Measurements from ENCODE around the gene ADGRG1.

The ADGRG1 gene

GRCh38 chr16:57616241-57616640 is 12.2 kb upstream of the ADGRG1 start:
- Histone ChIP-seq H3K4me3 (ENCODE audit: low read length) (no peak overlapping the region), H3K9ac (ENCODE audit: low read depth, low read length) (no peak overlapping the region), H3K27ac (ENCODE audit: low read length) (no peak overlapping the region), H3K27me3 (ENCODE audit: insufficient read depth, low read length) (no peaks in the 10 kb centered on the region), H3K36me3 (ENCODE audit: insufficient read depth, low read depth, low read length) (no peaks in the 10 kb centered on the region), H3K4me1 (ENCODE audit: insufficient read depth, low read length) (no peaks in the 10 kb centered on the region), H3K9me3 (ENCODE audit: insufficient read depth, low read depth, low read length) (no peaks in the 10 kb centered on the region)

- Histone ChIP-seq H3K4me3 (ENCODE audit: low read length) (no peak overlapping the region), H3K36me3 (ENCODE audit: insufficient read depth, low read depth, low read length) (no peaks in the 10 kb centered on the region), H3K4me1 (ENCODE audit: insufficient read depth, low read length) (no peaks in the 10 kb centered on the region), H3K9me3 (ENCODE audit: insufficient read depth, low read depth, low read length) (no peaks in the 10 kb centered on the region), H3K9ac (ENCODE audit: low read depth, low read length) (no peak overlapping the region), H3K27me3 (ENCODE audit: insufficient read depth, low read length) (no peaks in the 10 kb centered on the region), H3K27ac (ENCODE audit: low read length) (no peak overlapping the region)
These were observed 11.6 kb upstream of the ADGRG1 start for GRCh38 chr16:57616876-57617275.

- Histone ChIP-seq H3K4me1 (ENCODE audit: insufficient read depth, low read length) (no peaks in the 10 kb centered on the region), H3K4me3 (ENCODE audit: low read length) (no peak overlapping the region), H3K27me3 (ENCODE audit: insufficient read depth, low read length) (no peaks in the 10 kb centered on the region), H3K9me3 (ENCODE audit: insufficient read depth, low read depth, low read length) (no peaks in the 10 kb centered on the region), H3K9ac (ENCODE audit: low read depth, low read length) (no peak overlapping the region), H3K36me3 (ENCODE audit: insufficient read depth, low read depth, low read length) (no peaks in the 10 kb centered on the region), H3K27ac (ENCODE audit: low read length) (no peak overlapping the region)
These were observed 10.8 kb upstream of the ADGRG1 start for GRCh38 chr16:57617604-57618111.

- Histone ChIP-seq H3K27me3 (ENCODE audit: insufficient read depth, low read length) (no peaks in the 10 kb centered on the region), H3K9ac (ENCODE audit: low read depth, low read length) (no peak overlapping the region), H3K4me3 (ENCODE audit: low read length) (no peak overlapping the region), H3K9me3 (ENCODE audit: insufficient read depth, low read depth, low read length) (no peaks in the 10 kb centered on the region), H3K27ac (ENCODE audit: low read length) (no peak overlapping the region), H3K36me3 (ENCODE audit: insufficient read depth, low read depth, low read length) (no peaks in the 10 kb centered on the region), H3K4me1 (ENCODE audit: insufficient read depth, low read length) (no peaks in the 10 kb centered on the region)
These were observed 9.9 kb upstream of the ADGRG1 start for GRCh38 chr16:57618296-57619132.

- no peak overlapping the region for H3K27ac ChIP-seq (ENCODE audit: low read length)
- H3K9me3 ChIP-seq (ENCODE audit: insufficient read depth, low read depth, low read length), result no peaks in the 10 kb centered on the region
- no peak overlapping the region for H3K4me3 ChIP-seq (ENCODE audit: low read length)
- no peaks in the 10 kb centered on the region for H3K27me3 ChIP-seq (ENCODE audit: insufficient read depth, low read length)
- H3K4me1 ChIP-seq (ENCODE audit: insufficient read depth, low read length), result no peaks in the 10 kb centered on the region
- no peaks in the 10 kb centered on the region for H3K36me3 ChIP-seq (ENCODE audit: insufficient read depth, low read depth, low read length)
- H3K9ac ChIP-seq (ENCODE audit: low read depth, low read length), result no peak overlapping the region
These were observed 9.3 kb upstream of the ADGRG1 start for GRCh38 chr16:57619133-57619605.

- Histone ChIP-seq H3K4me1 (ENCODE audit: insufficient read depth, low read length) (no peaks in the 10 kb centered on the region), H3K27me3 (ENCODE audit: insufficient read depth, low read length) (no peaks in the 10 kb centered on the region), H3K4me3 (ENCODE audit: low read length) (no peak overlapping the region), H3K27ac (ENCODE audit: low read length) (no peak overlapping the region), H3K9ac (ENCODE audit: low read depth, low read length) (no peak overlapping the region), H3K9me3 (ENCODE audit: insufficient read depth, low read depth, low read length) (no peaks in the 10 kb centered on the region), H3K36me3 (ENCODE audit: insufficient read depth, low read depth, low read length) (no peaks in the 10 kb centered on the region)
These were observed 8.7 kb upstream of the ADGRG1 start for GRCh38 chr16:57619606-57620334.

GRCh38 chr16:57620335-57621231 is 7.8 kb upstream of the ADGRG1 start:
- no peak overlapping the region for H3K4me3 ChIP-seq (ENCODE audit: low read length)
- no peak overlapping the region for H3K9ac ChIP-seq (ENCODE audit: low read depth, low read length)
- no peak overlapping the region for H3K27ac ChIP-seq (ENCODE audit: low read length)

GRCh38 chr16:57621521-57622271 is 6.7 kb upstream of the ADGRG1 start:
- Histone ChIP-seq H3K4me1 (ENCODE audit: insufficient read depth, low read length) (no peaks in the 10 kb centered on the region), H3K4me3 (ENCODE audit: low read length) (no peak overlapping the region), H3K27me3 (ENCODE audit: insufficient read depth, low read length) (no peaks in the 10 kb centered on the region), H3K9me3 (ENCODE audit: insufficient read depth, low read depth, low read length) (no peaks in the 10 kb centered on the region), H3K36me3 (ENCODE audit: insufficient read depth, low read depth, low read length) (no peaks in the 10 kb centered on the region), H3K27ac (ENCODE audit: low read length) (no peak overlapping the region), H3K9ac (ENCODE audit: low read depth, low read length) (no peak overlapping the region)

More at GRCh38 chr16:57620335-57621231, 7.8 kb upstream of the ADGRG1 start:
- H3K9me3 ChIP-seq (ENCODE audit: insufficient read depth, low read depth, low read length), result no peaks in the 10 kb centered on the region
- no peaks in the 10 kb centered on the region for H3K27me3 ChIP-seq (ENCODE audit: insufficient read depth, low read length)
- no peaks in the 10 kb centered on the region for H3K36me3 ChIP-seq (ENCODE audit: insufficient read depth, low read depth, low read length)
- H3K4me1 ChIP-seq (ENCODE audit: insufficient read depth, low read length), result no peaks in the 10 kb centered on the region

- Histone ChIP-seq H3K27ac (ENCODE audit: low read length) (no peak overlapping the region), H3K36me3 (ENCODE audit: insufficient read depth, low read depth, low read length) (no peaks in the 10 kb centered on the region), H3K4me3 (ENCODE audit: low read length) (no peak overlapping the region), H3K4me1 (ENCODE audit: insufficient read depth, low read length) (peaks cover 5% of the 10 kb centered on the region; the same call in 1 of the 2 replicates), H3K9ac (ENCODE audit: low read depth, low read length) (peak overlapping the region; percentile 7; the same call in 1 of the 2 replicates), H3K9me3 (ENCODE audit: insufficient read depth, low read depth, low read length) (no peaks in the 10 kb centered on the region), H3K27me3 (ENCODE audit: insufficient read depth, low read length) (no peaks in the 10 kb centered on the region)
These were observed 5.8 kb upstream of the ADGRG1 start for GRCh38 chr16:57622361-57623250.

Measured in iPS-20b (cell line).